ENCODE measurements around the gene AMOTL1.

Gene AMOTL1

GRCh38 chr11:94922321-94923003 is 154.3 kb downstream of the AMOTL1 start:
- no peak for DNase-seq (ENCODE audit: extremely low read depth, low read depth)
- no peak for TF ChIP-seq CTCF (IDR thresholded peaks at IDR 0.05; ENCODE audit: low read depth, low read length)

- TF ChIP-seq CTCF (IDR thresholded peaks at IDR 0.05; ENCODE audit: low read depth, low read length), result no peak
- no peak for DNase-seq (ENCODE audit: extremely low read depth, low read depth)
Observed at GRCh38 chr11:94923004-94923334, 154.8 kb downstream of the AMOTL1 start.

GRCh38 chr11:94924171-94924572 is 156.0 kb downstream of the AMOTL1 start:
- no peak for DNase-seq (ENCODE audit: extremely low read depth, low read depth)
- no peak for TF ChIP-seq CTCF (IDR thresholded peaks at IDR 0.05; ENCODE audit: low read depth, low read length)

GRCh38 chr11:94924612-94925011 is 156.5 kb downstream of the AMOTL1 start:
- DNase-seq (ENCODE audit: extremely low read depth, low read depth), result no peak
- TF ChIP-seq CTCF (IDR thresholded peaks at IDR 0.05; ENCODE audit: low read depth, low read length), result no peak

GRCh38 chr11:94925422-94926270 is 157.5 kb downstream of the AMOTL1 start:
- no peak for TF ChIP-seq CTCF (IDR thresholded peaks at IDR 0.05; ENCODE audit: low read depth, low read length)
- DNase-seq (ENCODE audit: extremely low read depth, low read depth), result no peak

- TF ChIP-seq CTCF (IDR thresholded peaks at IDR 0.05; ENCODE audit: low read depth, low read length), result no peak
- no peak for DNase-seq (ENCODE audit: extremely low read depth, low read depth)
Observed at GRCh38 chr11:94926271-94926625, 158.1 kb downstream of the AMOTL1 start.

Measured in AG09319 (cell line).